Stimulated activated CD8-positive, alpha-beta memory T cell treated with anti-CD3 and anti-CD28 coated beads, Interleukin-4, amount 100 ng/mL, for 1 hour (primary cell): ENCODE data around the gene SPI1.
"Not testable (repeated sequence)": the region's sequence is repeated elsewhere in the genome, so short reads cannot be mapped to it uniquely, and the experiment has no call there.

Source experiments
- DNase-seq, 2 donors: peaks; one replicate each; pipeline ENCODE4 v3.0.0-alpha.2; 2020; ENCODE audit warnings: low read depth in 2 of 2, low spot score in 1 of 2

SPI1 gene

DNA sequence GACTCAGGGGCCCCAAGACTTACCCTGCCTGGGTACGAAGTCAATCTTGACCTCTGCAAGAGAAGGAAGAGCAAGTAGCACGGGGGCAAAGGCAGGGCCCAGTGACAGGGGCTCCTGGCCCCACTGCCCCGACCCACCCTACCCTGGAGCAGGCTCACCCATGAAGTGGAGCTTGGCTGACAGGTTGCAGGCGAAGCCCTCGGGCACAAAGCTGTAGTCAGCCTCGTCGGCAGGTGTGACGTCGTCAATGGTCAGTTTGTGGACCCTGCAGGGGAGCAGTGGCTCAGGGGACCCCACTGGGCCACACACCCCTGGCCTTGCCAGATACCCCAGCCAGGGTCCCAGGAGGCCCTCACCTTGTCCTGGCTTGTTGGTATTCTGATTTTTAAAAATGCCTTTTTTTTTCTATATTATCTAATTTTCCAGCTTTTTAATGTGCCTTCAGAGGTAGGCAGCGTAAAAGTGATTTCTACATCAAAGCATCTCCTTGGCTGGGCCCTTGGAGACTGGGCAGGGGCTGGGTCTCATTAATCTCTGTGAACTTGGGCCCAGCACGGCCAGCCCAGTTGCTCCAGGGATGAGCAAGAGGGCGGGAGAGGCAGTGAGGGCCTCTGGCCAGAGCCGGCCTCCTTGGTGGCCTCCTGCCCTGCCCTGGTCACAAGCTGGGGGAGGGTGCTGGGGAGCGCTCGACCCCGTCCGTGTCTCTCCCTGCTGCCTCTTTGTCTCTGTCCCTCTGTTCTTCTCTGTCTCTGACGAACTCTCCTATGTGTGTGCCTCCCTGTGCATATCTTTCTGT, 37.2 kb downstream of the SPI1 start:
- no peak for DNase-seq

GRCh38 chr11:47340010-47340409, 38.3 kb downstream of the SPI1 start:
- DNase-seq, result no peak

GRCh38 chr11:47338396-47339241, 39.7 kb downstream of the SPI1 start:
- no peak for DNase-seq

GRCh38 chr11:47337229-47337924, 41.0 kb downstream of the SPI1 start:
- no peak for DNase-seq

DNA sequence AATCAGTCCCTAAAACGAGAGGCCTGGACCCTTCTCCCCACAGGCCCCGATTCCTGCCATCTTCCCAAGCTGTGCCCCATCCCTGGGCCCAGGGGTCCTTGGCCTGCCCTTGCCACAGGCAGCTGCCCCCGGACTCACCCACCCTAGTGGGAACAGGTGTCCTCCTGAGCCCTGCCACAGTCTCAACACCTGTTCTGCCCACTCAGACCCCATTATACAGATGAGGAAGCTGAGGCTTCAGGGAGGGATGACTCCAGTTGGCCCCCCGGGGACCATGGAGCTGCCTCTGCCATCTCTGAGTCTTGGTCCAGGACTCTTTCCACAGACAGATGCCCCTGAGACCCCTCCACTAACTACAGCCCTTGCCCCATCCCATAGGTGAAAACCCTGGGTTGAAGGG, 41.8 kb downstream of the SPI1 start:
- no peak for DNase-seq

DNA sequence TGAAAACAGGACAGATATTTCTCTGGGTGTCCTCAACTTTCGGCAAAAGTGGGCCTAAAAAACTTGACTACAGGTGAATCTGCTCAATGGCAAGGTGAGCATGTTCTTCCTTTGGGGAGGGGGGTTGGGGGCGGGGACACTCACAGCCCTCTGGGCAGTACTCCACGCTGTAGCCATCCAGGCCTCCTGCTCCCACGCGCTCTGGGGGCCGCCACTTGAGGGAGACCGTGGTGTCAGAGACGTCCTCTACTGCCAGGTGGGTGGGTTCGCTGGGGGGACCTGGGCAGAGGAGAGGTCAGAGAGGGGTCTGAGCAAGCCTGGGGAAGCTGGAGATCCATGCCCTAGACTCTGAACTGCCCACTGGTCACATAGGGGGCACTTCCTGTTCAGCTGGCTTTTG, 42.6 kb downstream of the SPI1 start:
- DNase-seq, result no peak

DNA sequence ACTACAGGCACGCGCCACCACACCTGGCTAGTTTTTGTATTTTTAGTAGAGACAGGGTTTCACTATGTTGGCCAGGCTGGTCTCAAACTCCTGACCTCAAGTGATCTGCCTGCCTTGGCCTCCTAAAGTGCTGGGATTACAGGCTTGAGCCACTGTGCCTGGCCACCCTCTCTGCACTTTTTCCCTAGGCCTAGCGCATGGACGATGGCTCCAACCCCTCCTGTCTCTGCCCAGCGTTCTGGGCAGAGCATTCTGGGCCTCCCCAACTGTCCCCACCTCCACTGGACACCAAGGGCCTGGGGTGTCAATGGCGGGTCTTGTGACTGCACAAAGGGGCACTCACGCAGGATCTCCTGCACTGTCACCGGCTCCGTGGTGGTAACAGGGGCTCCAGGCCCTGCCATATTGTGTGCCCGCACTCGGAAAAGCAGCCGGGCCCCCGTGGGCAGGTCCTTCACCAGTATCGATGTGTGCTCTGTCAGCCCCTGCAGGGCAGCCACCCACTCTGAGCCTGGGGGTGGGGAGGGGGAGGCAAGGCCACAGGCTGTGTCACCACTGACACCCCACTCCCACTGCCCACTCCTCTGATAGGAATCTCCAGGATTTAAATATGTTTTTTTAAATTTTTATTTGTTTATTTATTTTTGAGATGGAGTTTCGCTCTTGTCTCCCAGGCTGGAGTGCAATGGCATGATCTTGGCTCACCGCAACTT, 43.5 kb downstream of the SPI1 start:
- DNase-seq, result not testable (repeated sequence)

GRCh38 chr11:47333886-47334443, 44.4 kb downstream of the SPI1 start:
- DNase-seq, result no peak

- no peak for DNase-seq
Measured at GRCh38 chr11:47333526-47333845, 44.9 kb downstream of the SPI1 start.

- DNase-seq, result no peak
Measured at GRCh38 chr11:47332791-47333525, 45.4 kb downstream of the SPI1 start.

DNA sequence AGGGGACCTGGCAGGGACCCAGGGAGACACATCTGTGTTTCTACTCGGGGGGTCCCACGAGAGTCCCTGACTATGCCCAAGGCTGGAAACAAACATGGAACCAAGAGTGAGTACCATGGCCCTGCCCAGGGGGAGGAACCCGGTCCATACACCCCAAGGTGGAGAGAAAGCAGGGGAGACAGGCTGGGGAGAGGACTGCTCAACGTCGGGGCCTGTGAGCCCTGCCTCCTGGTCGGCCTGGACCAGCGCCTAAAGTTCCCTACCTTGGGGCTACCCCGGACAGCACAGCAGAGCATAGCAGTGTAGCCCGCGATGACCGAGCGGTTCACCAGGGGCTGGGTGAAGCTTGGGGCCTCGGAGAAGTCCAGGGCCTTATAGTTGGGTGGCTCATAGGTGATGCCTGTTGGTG, 46.0 kb downstream of the SPI1 start:
- DNase-seq, result no peak

GRCh38 chr11:47331454-47332302, 46.7 kb downstream of the SPI1 start:
- DNase-seq, result no peak

- no peak for DNase-seq
Measured at GRCh38 chr11:47329987-47330931, 48.1 kb downstream of the SPI1 start.

GRCh38 chr11:47329431-47329986, 48.8 kb downstream of the SPI1 start:
- DNase-seq, result no peak

GRCh38 chr11:47328449-47329390, 49.6 kb downstream of the SPI1 start:
- DNase-seq, result no peak

DNA sequence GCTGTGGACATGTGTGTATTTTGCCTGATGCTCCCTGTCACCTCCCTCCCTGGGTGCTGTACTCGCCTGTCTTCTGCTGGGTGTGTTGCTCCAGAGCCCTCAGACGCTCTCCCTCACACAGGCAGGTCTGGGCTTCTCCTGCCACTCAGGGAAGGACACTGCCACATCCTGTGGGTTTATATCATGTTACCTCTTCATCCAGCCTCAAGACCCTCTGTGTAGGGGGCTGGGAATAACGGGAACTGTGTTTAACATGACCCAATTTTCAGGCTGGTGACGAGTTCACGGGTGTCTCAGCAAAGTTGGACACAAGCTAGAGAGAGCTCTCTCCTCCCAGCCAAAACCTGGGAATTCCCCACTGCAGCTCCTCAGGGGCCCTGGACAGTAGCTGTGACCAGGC, 50.4 kb downstream of the SPI1 start:
- no peak for DNase-seq

DNA sequence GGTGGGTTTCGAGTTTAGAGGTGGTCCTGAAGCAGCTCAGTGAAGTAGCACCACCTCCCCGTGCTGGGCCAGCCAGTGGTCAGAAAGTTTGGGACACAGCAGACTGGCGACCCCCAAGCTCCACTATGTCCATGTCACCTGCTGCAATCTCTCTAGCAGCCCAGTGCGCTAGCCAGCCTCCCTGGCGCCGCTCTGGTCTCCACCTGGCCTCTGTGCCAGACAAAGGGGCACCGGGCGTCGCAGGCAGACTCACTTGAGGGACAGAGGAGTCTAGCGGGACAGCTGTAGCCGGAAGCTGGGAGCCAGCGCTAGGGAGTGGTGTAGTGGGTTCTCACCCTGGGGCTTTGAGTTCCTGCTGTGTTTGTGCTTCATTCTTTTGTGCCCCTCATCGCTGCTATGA, 51.3 kb downstream of the SPI1 start:
- DNase-seq, result no peak
